Liver (tissue), 9 donors: ENCODE measurements around the gene LSG1. TPM values are rescaled to one million over a fixed set of nuclear protein-coding genes. Genes with fewer than 3 reads are reported as not detected.

Source experiments
- DNase-seq: peaks from one replicate; pipeline ENCODE4 v3.0.0-alpha.2; 2017; ENCODE audit warnings: low spot score
- H3K27ac ChIP-seq, 2 donors: one replicate each; pipeline ENCODE4 v1.7.0; 2013; ENCODE audit warnings: inconsistent platforms in 2 of 2, low read length in 2 of 2, control low read depth in 1 of 2, low read depth in 1 of 2, mild to moderate bottlenecking in 1 of 2
- H3K27me3 ChIP-seq, 4 donors: one replicate each; pipeline versions ENCODE4 v1.6.1 to v1.7.0; 2013; ENCODE audit warnings: low read length in 3 of 4, inconsistent platforms in 1 of 4, mild to moderate bottlenecking in 1 of 4, moderate library complexity in 1 of 4; ENCODE audit not compliant: control insufficient read depth in 4 of 4, insufficient read depth in 4 of 4
- H3K36me3 ChIP-seq, 4 donors: one replicate each; pipeline versions ENCODE4 v1.6.1 to v1.7.0; 2013; ENCODE audit warnings: low read length in 3 of 4, mild to moderate bottlenecking in 3 of 4, low read depth in 1 of 4, moderate library complexity in 1 of 4; ENCODE audit not compliant: control insufficient read depth in 4 of 4, insufficient read depth in 3 of 4
- H3K4me1 ChIP-seq, 4 donors: one replicate each; pipeline versions ENCODE4 v1.6.1 to v1.7.0; 2013; ENCODE audit warnings: low read length in 3 of 4, mild to moderate bottlenecking in 3 of 4, moderate library complexity in 1 of 4; ENCODE audit not compliant: control insufficient read depth in 4 of 4, insufficient read depth in 4 of 4
- H3K4me3 ChIP-seq, 3 donors: one replicate each; pipeline versions ENCODE4 v1.6.1 to v1.7.0; 2013; ENCODE audit warnings: low read length in 3 of 3, control low read depth in 1 of 3, low read depth in 1 of 3, mild to moderate bottlenecking in 1 of 3
- H3K9ac ChIP-seq, 2 donors: one replicate each; pipeline ENCODE4 v1.7.0; 2013; ENCODE audit warnings: low read length in 2 of 2, mild to moderate bottlenecking in 2 of 2, moderate library complexity in 2 of 2, control low read depth in 1 of 2, low read depth in 1 of 2
- H3K9me3 ChIP-seq, 4 donors: one replicate each; pipeline versions ENCODE4 v1.6.1 to v1.7.0; 2013; ENCODE audit warnings: low read length in 3 of 4; ENCODE audit not compliant: control insufficient read depth in 4 of 4
- ATF3 ChIP-seq: IDR thresholded peaks from 2 replicates; pipeline ENCODE4 v1.6.1; 2016; ENCODE audit warnings: antibody characterized with exemption
- CTCF ChIP-seq: fragments of 150-350 bp; IDR thresholded peaks from 2 replicates; pipeline ENCODE4 v1.5.1; 2017; ENCODE audit warnings: improper control_type of control experiment, low read depth, low read length; ENCODE audit not compliant: missing input control
- EGR1 ChIP-seq, 2 donors: IDR thresholded peaks; 2 replicates each; pipeline ENCODE4 v1.6.1; 2016 to 2018; ENCODE audit warnings: antibody characterized with exemption in 2 of 2, low read depth in 2 of 2
- FOXA1 ChIP-seq: IDR thresholded peaks from 2 replicates; pipeline ENCODE4 v1.6.1; 2016; ENCODE audit warnings: antibody characterized with exemption
- GABPA ChIP-seq, 2 donors: IDR thresholded peaks in 1 of 2; conservative IDR thresholded peaks in 1 of 2; 2 replicates each; pipeline ENCODE4 v1.6.1; 2016; ENCODE audit warnings: antibody characterized with exemption in 2 of 2, mild to moderate bottlenecking in 1 of 2, moderate library complexity in 1 of 2
- HNF4A ChIP-seq, 2 donors: conservative IDR thresholded peaks; 2 replicates each; pipeline ENCODE4 v1.6.1; 2016; ENCODE audit warnings: antibody characterized with exemption in 2 of 2, mild to moderate bottlenecking in 2 of 2
- HNF4G ChIP-seq: IDR thresholded peaks from 2 replicates; pipeline ENCODE4 v1.6.1; 2016; ENCODE audit warnings: antibody characterized with exemption
- JUND ChIP-seq, 2 donors: IDR thresholded peaks; 2 replicates each; pipeline ENCODE4 v1.6.1; 2016; ENCODE audit warnings: antibody characterized with exemption in 2 of 2
- NR2F2 ChIP-seq: IDR thresholded peaks from 2 replicates; pipeline ENCODE4 v1.6.1; 2016; ENCODE audit warnings: antibody characterized with exemption
- RAD21 ChIP-seq, 2 donors: IDR thresholded peaks; 2 replicates each; pipeline ENCODE4 v1.6.1; 2016; ENCODE audit warnings: antibody characterized with exemption in 2 of 2, mild to moderate bottlenecking in 2 of 2
- REST ChIP-seq: IDR thresholded peaks from 2 replicates; pipeline ENCODE4 v1.6.1; 2016; ENCODE audit warnings: antibody characterized with exemption, mild to moderate bottlenecking
- RXRA ChIP-seq, 2 donors: IDR thresholded peaks; 2 replicates each; pipeline ENCODE4 v1.6.1; 2017 to 2018; ENCODE audit warnings: antibody characterized with exemption in 2 of 2, mild to moderate bottlenecking in 1 of 2
- SP1 ChIP-seq: IDR thresholded peaks from 2 replicates; pipeline ENCODE4 v1.6.1; 2018; ENCODE audit warnings: antibody characterized with exemption, mild to moderate bottlenecking
- TAF1 ChIP-seq: conservative IDR thresholded peaks from 2 replicates; pipeline ENCODE4 v1.6.1; 2016; ENCODE audit warnings: antibody characterized with exemption, mild to moderate bottlenecking
- ZBTB33 ChIP-seq: IDR thresholded peaks from 2 replicates; pipeline ENCODE4 v1.6.1; 2016; ENCODE audit warnings: antibody characterized with exemption
- WGBS: extraction: QIAGEN DNeasy Blood & Tissue Kit; methylation state at CpG from one replicate; pipeline ENCODE4 v1.1.7; 2013; 5-methylcytosine and 5-hydroxymethylcytosine counted together
- polyA plus RNA-seq, 2 donors: library from polyadenylated mRNA; stranded (reverse) in 1 of 2; unstranded in 1 of 2; fragments of 200-250 nt in 1 of 2; fragments of >200 nt in 1 of 2; fragmentation: Nextera tagmentation in 1 of 2; extraction: Ambion mirVana in 1 of 2; gene quantifications; one replicate each; pipeline versions ENCODE4 v1.2.1 to v1.2.3, GENCODE V29; 2013 to 2015
- total RNA-seq, 2 donors: library from RNA; depleted of rRNA; stranded (reverse); fragments of >200 nt; gene quantifications; one replicate each; pipeline ENCODE4 v1.2.3, GENCODE V29; 2014
- donor health status: healthy.
- donor health status: healthy.
- donor health status: healthy.
- donor health status: healthy.
- donor health status: healthy.

Gene LSG1
- total and polyA plus RNA-seq, 4 donors, result 13.6 to 38.5 (median 22.1) TPM

- no peak for TF ChIP-seq ZBTB33
These were observed 19.7 kb upstream of the LSG1 start (continued) for GRCh38 chr3:194691481-194692283.

GRCh38 chr3:194690501-194691372 is 18.7 kb upstream of the LSG1 start:
- no peak for TF ChIP-seq CTCF
- WGBS, result 67% methylated on average over 8 of the region's 8 CpGs
- no peak overlapping the region for H3K9ac ChIP-seq
- peaks cover 17 to 21% (median 19%) of the 10 kb centered on the region in 4 donors for H3K4me1 ChIP-seq
- no peak for DNase-seq
- H3K4me3 ChIP-seq, result no peak overlapping the region
- no peaks in the 10 kb centered on the region for H3K9me3 ChIP-seq
- no peaks in the 10 kb centered on the region for H3K36me3 ChIP-seq
- no peaks in the 10 kb centered on the region for H3K27me3 ChIP-seq
- no peak overlapping the region for H3K27ac ChIP-seq

- no peak overlapping the region for H3K27ac ChIP-seq
- H3K4me1 ChIP-seq, result peaks cover 17 to 26% (median 19%) of the 10 kb centered on the region in 4 donors
- no peak for TF ChIP-seq NR2F2
- TF ChIP-seq ATF3, result no peak
- TF ChIP-seq HNF4A (conservative IDR thresholded peaks at IDR 0.05), result no peak
- TF ChIP-seq FOXA1, result no peak
- TF ChIP-seq ZBTB33, result no peak
- TF ChIP-seq RXRA (IDR thresholded peaks at IDR 0.05), result no peak
- TF ChIP-seq SP1, result no peak
- no peak for TF ChIP-seq RAD21 (IDR thresholded peaks at IDR 0.05)
- TF ChIP-seq HNF4G, result no peak
- no peak for TF ChIP-seq EGR1 (IDR thresholded peaks at IDR 0.05; ENCODE audit: low read depth in 2 of 2)
- TF ChIP-seq REST, result no peak
- no peak for TF ChIP-seq GABPA (IDR thresholded peaks at IDR 0.05 in 1 of 2, conservative IDR thresholded peaks at IDR 0.05 in 1 of 2)
- TF ChIP-seq JUND (IDR thresholded peaks at IDR 0.05), result no peak
- no peak for TF ChIP-seq TAF1
- no peak overlapping the region for H3K4me3 ChIP-seq
- H3K9ac ChIP-seq, result peak overlapping the region in 1 of 2 donors; percentile 26
- H3K36me3 ChIP-seq, result no peaks in the 10 kb centered on the region
- H3K27me3 ChIP-seq, result no peaks in the 10 kb centered on the region
- 63% methylated on average over 9 of the region's 9 CpGs for WGBS
- DNase-seq, result no peak
- H3K9me3 ChIP-seq, result no peaks in the 10 kb centered on the region
These were observed 17.5 kb upstream of the LSG1 start for GRCh38 chr3:194689493-194689944.
